Activated T-helper 1 cell treated with Interleukin-2 at 50 U/mL for 16 hours (primary cell): ENCODE results near the gene PRKCQ.
"Not testable (repeated sequence)": the region's sequence is repeated elsewhere in the genome, so short reads cannot be mapped to it uniquely, and the experiment has no call there.

Experiments
- DNase-seq: peaks from one replicate; pipeline ENCODE4 v3.0.0-alpha.2; 2020; ENCODE audit warnings: low read depth

The PRKCQ gene

GRCh38 chr10:6384847-6385246, 195.2 kb downstream of the PRKCQ start:
- DNase-seq, result no peak

- DNase-seq, result no peak
Observed at GRCh38 chr10:6384031-6384430, 196.0 kb downstream of the PRKCQ start.

- DNase-seq, result no peak
Observed at GRCh38 chr10:6383096-6383812, 196.8 kb downstream of the PRKCQ start.

- DNase-seq, result peak; percentile 8
Observed at GRCh38 chr10:6382081-6382480, 198.0 kb downstream of the PRKCQ start.

GRCh38 chr10:6380478-6380877, 199.6 kb downstream of the PRKCQ start:
- DNase-seq, result not testable (repeated sequence)

GRCh38 chr10:6379015-6379776, 200.9 kb downstream of the PRKCQ start:
- no peak for DNase-seq
